HFFc6 (cell line): ENCODE data around the gene PTPRA. TPM values are rescaled to one million over a fixed set of nuclear protein-coding genes. Genes with fewer than 3 reads are reported as not detected.

Source experiments
- DNase-seq: peaks from one replicate; pipeline ENCODE4 v3.0.0-alpha.2; 2018
- H3K27ac Mint-ChIP-seq: 2 replicates; pipeline ENCODE4 v1.8.0; 2020; ENCODE audit warnings: mild to moderate bottlenecking, mixed read lengths
- H3K27me3 Mint-ChIP-seq: 2 replicates; pipeline ENCODE4 v1.8.0; 2021; ENCODE audit warnings: mild to moderate bottlenecking, moderate library complexity, mixed read lengths; ENCODE audit not compliant: insufficient read depth
- H3K36me3 Mint-ChIP-seq: 2 replicates; pipeline ENCODE4 v1.8.0; 2021; ENCODE audit warnings: low read depth, mixed read lengths
- H3K4me1 Mint-ChIP-seq: 2 replicates; pipeline ENCODE4 v1.8.0; 2020; ENCODE audit warnings: low read depth, mixed read lengths
- H3K4me3 Mint-ChIP-seq: 2 replicates; pipeline ENCODE4 v1.8.0; 2020; ENCODE audit warnings: mild to moderate bottlenecking, moderate library complexity, mixed read lengths
- H3K9me3 Mint-ChIP-seq: 2 replicates; pipeline ENCODE4 v1.8.0; 2020; ENCODE audit warnings: mild to moderate bottlenecking, mixed read lengths
- CTCF ChIP-seq: fragments of 200-600 bp; sonication (generic); IDR thresholded peaks from 2 replicates; pipeline ENCODE4 v1.5.0; 2021; ENCODE audit warnings: antibody characterized with exemption, mild to moderate bottlenecking
- total RNA-seq, 6 experiments: library from RNA; stranded (reverse); fragmentation: NEBNext Ultra II Directional; extraction: Animal tissue kit (Norgen Biotek cat#: 25700); gene quantifications; 2 replicates in 1 of 6; 3 replicates in 5 of 6; pipeline ENCODE4 v1.2.3, GENCODE V29; 2021

The PTPRA gene
- total RNA-seq, 6 experiments from 2014 or later, result 44.3 to 54.4 (median 48.7) TPM

GRCh38 chr20:3037654-3038053, 164.4 kb downstream of the PTPRA start:
- no peak overlapping the region for H3K4me3 Mint-ChIP-seq
- H3K27ac Mint-ChIP-seq, result no peak overlapping the region
- H3K4me1 Mint-ChIP-seq, result peaks cover 13% of the 10 kb centered on the region
- DNase-seq, result no peak
- peaks cover 11% of the 10 kb centered on the region for H3K36me3 Mint-ChIP-seq
- TF ChIP-seq CTCF, result no peak
- no peaks in the 10 kb centered on the region for H3K9me3 Mint-ChIP-seq
- H3K27me3 Mint-ChIP-seq, result no peaks in the 10 kb centered on the region

GRCh38 chr20:3038454-3038853, 165.2 kb downstream of the PTPRA start:
- peaks cover 11% of the 10 kb centered on the region for H3K36me3 Mint-ChIP-seq
- H3K27me3 Mint-ChIP-seq, result no peaks in the 10 kb centered on the region
- H3K27ac Mint-ChIP-seq, result no peak overlapping the region
- TF ChIP-seq CTCF, result no peak
- H3K4me3 Mint-ChIP-seq, result no peak overlapping the region
- no peak for DNase-seq
- H3K4me1 Mint-ChIP-seq, result peaks cover 13% of the 10 kb centered on the region
- no peaks in the 10 kb centered on the region for H3K9me3 Mint-ChIP-seq

- H3K27ac Mint-ChIP-seq, result no peak overlapping the region
- no peak for TF ChIP-seq CTCF
Measured at GRCh38 chr20:3039426-3039825, 166.1 kb downstream of the PTPRA start.

GRCh38 chr20:3040086-3040485, 166.8 kb downstream of the PTPRA start:
- no peak overlapping the region for H3K27ac Mint-ChIP-seq
- H3K27me3 Mint-ChIP-seq, result no peaks in the 10 kb centered on the region; the same call in 1 of the 2 replicates

More at GRCh38 chr20:3039426-3039825, 166.1 kb downstream of the PTPRA start:
- Mint-ChIP-seq H3K36me3 (peaks cover 11% of the 10 kb centered on the region), H3K27me3 (no peaks in the 10 kb centered on the region), H3K9me3 (no peaks in the 10 kb centered on the region), H3K4me3 (no peak overlapping the region), H3K4me1 (peaks cover 13% of the 10 kb centered on the region)
- DNase-seq, result no peak

GRCh38 chr20:3041854-3042409, 168.7 kb downstream of the PTPRA start:
- H3K4me1 Mint-ChIP-seq, result peaks cover 26% of the 10 kb centered on the region
- peak overlapping the region; percentile 21; the same call in 1 of the 2 replicates for H3K4me3 Mint-ChIP-seq
- peak overlapping the region; percentile 14; the same call in 1 of the 2 replicates for H3K27ac Mint-ChIP-seq
- peaks cover 9% of the 10 kb centered on the region for H3K36me3 Mint-ChIP-seq
- no peaks in the 10 kb centered on the region for H3K9me3 Mint-ChIP-seq
- DNase-seq, result no peak
- TF ChIP-seq CTCF, result no peak
- H3K27me3 Mint-ChIP-seq, result no peaks in the 10 kb centered on the region; the same call in 1 of the 2 replicates

More at GRCh38 chr20:3040086-3040485, 166.8 kb downstream of the PTPRA start:
- H3K4me3 Mint-ChIP-seq, result no peak overlapping the region
- no peaks in the 10 kb centered on the region for H3K9me3 Mint-ChIP-seq
- no peak for DNase-seq
- TF ChIP-seq CTCF, result no peak
- H3K4me1 Mint-ChIP-seq, result peaks cover 17% of the 10 kb centered on the region
- peaks cover 11% of the 10 kb centered on the region for H3K36me3 Mint-ChIP-seq
